Measurements from ENCODE around the gene ABCA3. TPM values are rescaled to one million over a fixed set of nuclear protein-coding genes. Genes with fewer than 3 reads are reported as not detected.

ABCA3 gene
- total RNA-seq, 1 experiment from 2014 or later, result 6.2 TPM

DNA sequence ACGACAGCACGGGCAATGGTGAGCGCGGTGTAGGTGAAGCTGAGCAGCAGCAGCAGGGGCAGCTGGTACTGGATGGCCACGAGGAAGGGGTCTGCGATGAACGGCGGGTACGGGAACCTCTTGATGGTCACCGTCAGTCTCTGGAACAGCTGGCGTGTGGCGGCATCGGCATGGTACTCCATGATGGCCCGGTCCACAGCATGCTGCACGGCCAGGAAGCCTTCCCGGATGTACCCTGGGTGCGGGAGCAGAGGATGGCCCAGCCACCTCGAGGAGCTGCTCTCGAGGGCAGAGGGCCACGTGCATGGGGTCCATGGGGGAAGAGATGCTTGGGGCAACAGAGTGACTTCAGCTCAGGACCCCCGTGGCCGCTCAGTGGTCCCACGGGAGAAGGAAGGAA is 20.9 kb downstream of the ABCA3 start:
- Histone ChIP-seq H3K4me2 (no peak overlapping the region), H3K36me3 (ENCODE audit: low read depth) (no peaks in the 10 kb centered on the region), H3K9me2 (ENCODE audit: insufficient read depth) (no peaks in the 10 kb centered on the region), H4K20me1 (ENCODE audit: insufficient read depth) (no peaks in the 10 kb centered on the region), H3K79me2 (ENCODE audit: low read depth) (no peaks in the 10 kb centered on the region), H3K27ac (no peak overlapping the region), H3F3A (ENCODE audit: insufficient read depth, low read depth) (no peaks in the 10 kb centered on the region), H3K27me3 (ENCODE audit: insufficient read depth, low read depth) (peaks cover 20% of the 10 kb centered on the region), H2AFZ (no peak overlapping the region), H3K4me3 (no peak overlapping the region), H3K4me1 (replicated peaks; ENCODE audit: insufficient read depth) (no peaks in the 10 kb centered on the region), H3K9me3 (ENCODE audit: insufficient read depth, low read depth) (no peaks in the 10 kb centered on the region)
- CTCF ChIA-PET, result no interaction called here
- DNase-seq, result no peak
- intact Hi-C loops (cut with micrococcal nuclease; ENCODE audit: unreplicated experiment), result no loop called here
- POLR2A ChIA-PET (ENCODE audit: unreplicated experiment), result no interaction called here
- BruUV-seq (replicated peaks), result no TSS peak
- no peak for TF ChIP-seq EZH2 (IDR thresholded peaks at IDR 0.05; ENCODE audit: low read depth)
- TF ChIP-seq, protein P1, sequence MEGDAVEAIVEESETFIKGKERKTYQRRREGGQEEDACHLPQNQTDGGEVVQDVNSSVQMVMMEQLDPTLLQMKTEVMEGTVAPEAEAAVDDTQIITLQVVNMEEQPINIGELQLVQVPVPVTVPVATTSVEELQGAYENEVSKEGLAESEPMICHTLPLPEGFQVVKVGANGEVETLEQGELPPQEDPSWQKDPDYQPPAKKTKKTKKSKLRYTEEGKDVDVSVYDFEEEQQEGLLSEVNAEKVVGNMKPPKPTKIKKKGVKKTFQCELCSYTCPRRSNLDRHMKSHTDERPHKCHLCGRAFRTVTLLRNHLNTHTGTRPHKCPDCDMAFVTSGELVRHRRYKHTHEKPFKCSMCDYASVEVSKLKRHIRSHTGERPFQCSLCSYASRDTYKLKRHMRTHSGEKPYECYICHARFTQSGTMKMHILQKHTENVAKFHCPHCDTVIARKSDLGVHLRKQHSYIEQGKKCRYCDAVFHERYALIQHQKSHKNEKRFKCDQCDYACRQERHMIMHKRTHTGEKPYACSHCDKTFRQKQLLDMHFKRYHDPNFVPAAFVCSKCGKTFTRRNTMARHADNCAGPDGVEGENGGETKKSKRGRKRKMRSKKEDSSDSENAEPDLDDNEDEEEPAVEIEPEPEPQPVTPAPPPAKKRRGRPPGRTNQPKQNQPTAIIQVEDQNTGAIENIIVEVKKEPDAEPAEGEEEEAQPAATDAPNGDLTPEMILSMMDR (conservative IDR thresholded peaks at IDR 0.05), result no peak

DNA sequence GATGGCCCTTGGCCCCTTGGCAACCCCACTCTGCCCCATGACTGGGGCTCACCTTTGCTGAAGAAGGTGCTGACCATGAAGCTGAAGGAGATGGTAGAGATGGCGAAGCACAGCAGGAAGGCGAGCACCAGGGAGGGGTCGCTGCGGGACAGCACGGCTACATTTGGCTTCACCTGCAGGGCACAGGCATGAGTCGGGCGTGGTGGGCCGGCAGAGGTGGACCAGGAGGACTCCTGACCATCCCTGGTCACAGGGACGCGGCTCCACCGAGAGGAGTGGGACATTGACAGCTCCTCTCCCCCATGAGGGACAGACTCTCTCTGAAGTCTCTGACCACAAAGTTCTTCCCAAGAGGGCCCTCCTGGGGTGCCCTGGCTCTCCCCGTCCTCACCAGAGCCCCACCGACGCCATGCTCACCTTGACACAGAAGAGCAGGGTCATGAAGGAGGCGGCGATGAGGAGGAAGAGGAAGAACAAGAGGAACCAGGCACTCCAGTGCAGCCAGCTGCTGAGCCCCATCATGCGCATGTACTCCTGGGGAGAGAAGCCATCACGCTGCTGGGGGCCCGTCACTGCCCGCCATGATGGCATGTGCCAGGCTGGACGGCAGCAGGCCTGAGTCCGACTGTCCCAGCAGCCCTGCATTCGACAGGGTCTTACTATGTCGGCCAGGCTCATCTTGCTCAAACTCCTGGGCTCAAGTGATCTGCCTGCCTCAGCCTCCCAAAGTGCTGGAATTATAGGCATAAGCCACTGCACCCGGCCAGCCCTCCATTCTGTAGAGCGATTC is 23.1 kb downstream of the ABCA3 start:
- Histone ChIP-seq H3K4me3 (no peak overlapping the region), H3K36me3 (ENCODE audit: low read depth) (no peaks in the 10 kb centered on the region), H3K79me2 (ENCODE audit: low read depth) (no peaks in the 10 kb centered on the region), H3K27ac (no peak overlapping the region), H3K9me3 (ENCODE audit: insufficient read depth, low read depth) (no peaks in the 10 kb centered on the region), H2AFZ (no peak overlapping the region), H3F3A (ENCODE audit: insufficient read depth, low read depth) (no peaks in the 10 kb centered on the region), H3K9me2 (ENCODE audit: insufficient read depth) (no peaks in the 10 kb centered on the region), H3K4me2 (no peak overlapping the region), H3K4me1 (replicated peaks; ENCODE audit: insufficient read depth) (no peaks in the 10 kb centered on the region), H3K27me3 (ENCODE audit: insufficient read depth, low read depth) (peaks cover 25% of the 10 kb centered on the region), H4K20me1 (ENCODE audit: insufficient read depth) (no peaks in the 10 kb centered on the region)
- intact Hi-C loops (cut with micrococcal nuclease; ENCODE audit: unreplicated experiment), result no loop called here
- TF ChIP-seq EZH2 (IDR thresholded peaks at IDR 0.05; ENCODE audit: low read depth), result no peak
- TF ChIP-seq, protein P1 (conservative IDR thresholded peaks at IDR 0.05), result no peak
- DNase-seq, result no peak
- BruUV-seq (replicated peaks), result no TSS peak
- POLR2A ChIA-PET (ENCODE audit: unreplicated experiment), result no interaction called here
- CTCF ChIA-PET, result interaction anchor here (0.6 kb wide), 1 partner anchor 66 kb away, joined by 5 read pairs; the partner anchor contains the start of gene ECI1

DNA sequence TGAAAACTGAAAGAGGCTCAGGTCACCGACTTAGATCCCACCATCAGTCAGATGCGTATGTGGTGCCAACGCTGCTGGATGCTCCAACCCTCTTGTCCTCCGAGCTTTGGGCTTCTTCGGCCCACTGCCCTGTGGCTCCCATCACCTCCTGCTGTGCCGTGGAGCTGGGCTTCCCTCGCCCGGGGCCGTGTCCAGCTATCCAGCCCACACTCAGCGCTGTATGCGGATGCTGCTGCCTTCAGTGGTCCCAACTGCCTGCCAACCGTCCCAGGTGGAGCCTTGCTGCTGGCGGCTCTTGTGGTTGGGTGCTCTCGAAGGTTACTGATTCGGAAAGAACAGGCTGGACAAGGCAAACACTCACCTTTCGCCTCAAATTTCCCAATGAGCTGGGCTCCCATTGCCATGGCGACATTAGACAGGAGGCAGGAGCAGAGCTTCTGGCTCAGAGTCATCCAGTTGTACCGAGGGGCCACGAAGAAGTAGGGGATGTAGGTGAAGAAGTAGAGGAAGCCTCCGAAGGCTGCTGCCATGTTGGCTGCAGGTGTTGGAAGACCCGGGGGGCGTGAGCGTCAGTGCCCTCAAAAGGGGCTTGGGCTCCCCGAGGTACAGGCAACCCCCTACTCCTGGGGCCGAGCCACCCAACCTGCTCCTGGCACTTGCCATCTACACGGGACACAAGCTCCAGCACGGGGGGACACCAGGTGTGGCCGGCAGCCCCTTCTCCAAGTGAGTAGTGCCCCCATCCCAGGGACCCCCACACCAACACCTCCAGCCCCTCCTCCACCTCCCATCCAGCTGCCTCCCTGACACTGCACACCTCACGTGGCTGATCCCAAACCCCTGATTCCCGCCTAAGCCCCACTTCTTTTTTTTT is 32.2 kb downstream of the ABCA3 start:
- Histone ChIP-seq H3K4me3 (no peak overlapping the region), H2AFZ (no peak overlapping the region), H3F3A (ENCODE audit: insufficient read depth, low read depth) (no peaks in the 10 kb centered on the region), H3K4me1 (replicated peaks; ENCODE audit: insufficient read depth) (peaks cover 6% of the 10 kb centered on the region), H4K20me1 (ENCODE audit: insufficient read depth) (no peaks in the 10 kb centered on the region), H3K9me2 (ENCODE audit: insufficient read depth) (no peaks in the 10 kb centered on the region), H3K27ac (no peak overlapping the region), H3K4me2 (peak overlapping the region; percentile 38), H3K27me3 (ENCODE audit: insufficient read depth, low read depth) (no peaks in the 10 kb centered on the region), H3K36me3 (ENCODE audit: low read depth) (no peaks in the 10 kb centered on the region), H3K79me2 (ENCODE audit: low read depth) (no peaks in the 10 kb centered on the region), H3K9me3 (ENCODE audit: insufficient read depth, low read depth) (no peaks in the 10 kb centered on the region)
- CTCF ChIA-PET, result no interaction called here
- TF ChIP-seq EZH2 (IDR thresholded peaks at IDR 0.05; ENCODE audit: low read depth), result no peak
- TF ChIP-seq, protein P1 (conservative IDR thresholded peaks at IDR 0.05), result no peak
- peak in 1 of 2 experiments; percentile 60 for DNase-seq
- no TSS peak for BruUV-seq (replicated peaks)
- POLR2A ChIA-PET (ENCODE audit: unreplicated experiment), result no interaction called here
- intact Hi-C loops (cut with micrococcal nuclease; ENCODE audit: unreplicated experiment), result no loop called here
